Measurements from ENCODE around the gene C4A. TPM values are rescaled to one million over a fixed set of nuclear protein-coding genes. Genes with fewer than 3 reads are reported as not detected.
"Not testable (repeated sequence)": the region's sequence is repeated elsewhere in the genome, so short reads cannot be mapped to it uniquely, and the experiment has no call there.

The C4A gene
- total and polyA plus RNA-seq, 4 donors: 47.5 to 107 (median 62.1) TPM

DNA sequence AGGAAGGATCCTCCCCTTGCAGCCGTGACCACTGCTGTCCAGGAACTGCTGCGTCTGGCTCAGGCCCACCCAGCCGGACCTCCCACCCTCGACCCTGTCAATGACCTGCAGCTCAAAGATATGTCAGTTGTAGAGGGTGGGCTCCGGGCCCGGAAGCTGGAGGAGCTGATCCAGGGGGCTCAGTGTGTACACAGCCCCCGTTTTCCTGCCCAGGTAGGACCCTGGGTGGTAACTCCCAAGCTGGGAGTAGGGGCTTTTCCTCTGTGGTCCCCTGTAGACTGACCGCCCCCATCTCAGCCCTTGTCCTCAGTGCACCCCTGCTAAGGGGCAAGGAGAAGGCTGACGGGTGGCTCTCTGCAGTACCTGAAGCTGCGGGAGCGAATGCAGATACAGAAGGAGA is 13.5 kb upstream of the C4A start:
- WGBS (ENCODE audit: insufficient coverage): 90% methylated on average over 9 of the region's 11 CpGs

DNA sequence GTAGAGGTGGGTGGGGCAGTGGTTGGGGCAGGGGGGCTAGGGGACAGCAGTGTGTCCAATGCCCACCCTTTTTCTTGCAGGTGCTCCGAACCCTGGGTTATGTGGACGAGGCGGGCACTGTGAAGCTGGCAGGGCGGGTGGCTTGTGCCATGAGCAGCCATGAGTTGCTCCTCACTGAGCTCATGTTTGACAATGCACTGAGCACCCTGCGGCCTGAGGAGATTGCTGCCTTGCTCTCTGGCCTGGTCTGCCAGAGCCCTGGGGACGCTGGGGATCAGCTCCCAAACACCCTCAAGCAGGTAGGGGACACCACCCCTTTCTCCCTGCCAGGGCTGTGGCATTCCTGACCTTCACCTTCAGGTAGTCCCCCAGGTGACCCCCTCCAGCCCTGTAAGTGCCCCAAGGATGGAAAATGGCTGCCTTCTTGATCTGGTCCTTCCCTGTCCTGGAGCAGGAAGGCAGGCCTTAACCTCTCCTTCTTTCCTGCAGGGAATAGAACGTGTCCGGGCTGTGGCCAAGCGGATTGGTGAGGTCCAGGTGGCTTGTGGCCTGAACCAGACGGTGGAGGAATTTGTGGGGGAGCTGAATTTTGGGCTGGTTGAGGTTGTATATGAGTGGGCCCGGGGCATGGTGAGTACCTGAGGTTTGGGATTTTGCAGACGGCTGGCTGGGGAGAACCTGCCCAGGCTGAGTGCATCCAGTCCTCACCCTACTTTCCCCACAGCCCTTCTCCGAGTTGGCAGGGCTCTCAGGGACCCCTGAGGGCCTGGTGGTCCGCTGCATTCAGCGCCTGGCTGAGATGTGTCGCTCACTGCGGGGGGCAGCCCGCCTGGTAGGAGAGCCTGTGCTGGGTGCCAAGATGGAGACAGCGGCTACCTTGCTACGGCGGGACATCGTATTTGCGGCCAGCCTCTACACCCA is 12.8 kb upstream of the C4A start:
- H3K27ac ChIP-seq (ENCODE audit: low read depth, low read length): no peak overlapping the region
- no peak for DNase-seq (ENCODE audit: low read depth in 4 of 6, low spot score in 6 of 6)
- no peak overlapping the region for H3K4me3 ChIP-seq (ENCODE audit: low read depth, low read length)
- no peaks in the 10 kb centered on the region for H3K9me3 ChIP-seq (ENCODE audit: control insufficient read depth, insufficient read depth, low read length)
- H3K27me3 ChIP-seq (ENCODE audit: control insufficient read depth, insufficient read depth, low read length): no peaks in the 10 kb centered on the region
- WGBS (ENCODE audit: insufficient coverage): 86% methylated on average over 14 of the region's 23 CpGs
- H3K4me1 ChIP-seq (ENCODE audit: control insufficient read depth, insufficient read depth, low read length): peaks cover 30% of the 10 kb centered on the region
- H3K36me3 ChIP-seq (ENCODE audit: control insufficient read depth, insufficient read depth, low read length): peaks cover 69% of the 10 kb centered on the region

More for the DNA sequence above, 13.5 kb upstream of the C4A start:
- Histone ChIP-seq H3K36me3 (ENCODE audit: control insufficient read depth, insufficient read depth, low read length) (peaks cover 74% of the 10 kb centered on the region), H3K4me3 (ENCODE audit: low read depth, low read length) (no peak overlapping the region), H3K27me3 (ENCODE audit: control insufficient read depth, insufficient read depth, low read length) (no peaks in the 10 kb centered on the region), H3K27ac (ENCODE audit: low read depth, low read length) (no peak overlapping the region), H3K4me1 (ENCODE audit: control insufficient read depth, insufficient read depth, low read length) (peaks cover 30% of the 10 kb centered on the region), H3K9me3 (ENCODE audit: control insufficient read depth, insufficient read depth, low read length) (no peaks in the 10 kb centered on the region)
- DNase-seq (ENCODE audit: low read depth in 4 of 6, low spot score in 6 of 6): no peak

DNA sequence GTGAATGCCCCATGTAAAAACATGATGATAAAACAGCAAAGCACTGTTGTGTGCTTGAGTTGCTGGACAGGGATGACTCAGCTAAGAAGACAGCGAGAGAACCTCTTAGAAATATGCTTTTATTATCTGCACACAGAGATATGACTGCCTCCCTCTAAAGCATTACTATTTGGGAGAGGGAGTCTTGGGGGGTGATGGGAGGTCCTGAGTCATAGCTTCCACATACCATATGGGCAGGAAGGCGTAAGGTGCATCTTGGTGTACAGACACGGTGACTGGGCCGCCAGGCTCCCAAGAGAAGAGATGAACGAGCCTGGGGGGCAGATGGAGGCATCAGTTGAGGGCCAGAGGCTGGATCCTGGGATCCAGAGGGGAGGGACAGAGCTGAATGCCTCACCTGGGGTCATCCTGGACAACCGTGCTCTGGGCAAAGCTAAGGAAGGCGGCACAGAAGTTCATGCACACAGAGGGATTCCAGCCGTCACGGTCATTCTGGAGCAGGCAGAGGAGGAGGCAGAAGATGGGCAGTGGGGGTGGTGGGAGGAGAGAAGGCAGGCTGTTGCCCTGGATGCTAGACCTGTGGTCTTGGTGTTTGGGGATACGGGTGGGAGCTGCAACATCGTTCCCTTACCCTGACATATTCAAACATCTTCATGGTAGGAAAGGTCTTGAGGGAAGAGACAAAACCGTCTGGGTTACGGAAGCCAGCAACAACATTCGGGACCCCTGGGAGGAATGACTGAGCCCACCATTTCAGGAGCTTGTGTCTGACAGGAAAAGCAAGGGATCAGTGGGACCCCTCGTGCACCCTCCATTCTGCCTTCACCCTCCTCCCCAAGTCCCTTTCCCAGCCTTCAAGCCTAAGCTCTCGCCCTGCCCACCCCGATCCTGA is 11.9 kb upstream of the C4A start:
- WGBS (ENCODE audit: insufficient coverage): 87% methylated on average over 10 of the region's 17 CpGs
- no peak for DNase-seq (ENCODE audit: low read depth in 4 of 6, low spot score in 6 of 6)
- no peak overlapping the region for H3K27ac ChIP-seq (ENCODE audit: low read depth, low read length)

DNA sequence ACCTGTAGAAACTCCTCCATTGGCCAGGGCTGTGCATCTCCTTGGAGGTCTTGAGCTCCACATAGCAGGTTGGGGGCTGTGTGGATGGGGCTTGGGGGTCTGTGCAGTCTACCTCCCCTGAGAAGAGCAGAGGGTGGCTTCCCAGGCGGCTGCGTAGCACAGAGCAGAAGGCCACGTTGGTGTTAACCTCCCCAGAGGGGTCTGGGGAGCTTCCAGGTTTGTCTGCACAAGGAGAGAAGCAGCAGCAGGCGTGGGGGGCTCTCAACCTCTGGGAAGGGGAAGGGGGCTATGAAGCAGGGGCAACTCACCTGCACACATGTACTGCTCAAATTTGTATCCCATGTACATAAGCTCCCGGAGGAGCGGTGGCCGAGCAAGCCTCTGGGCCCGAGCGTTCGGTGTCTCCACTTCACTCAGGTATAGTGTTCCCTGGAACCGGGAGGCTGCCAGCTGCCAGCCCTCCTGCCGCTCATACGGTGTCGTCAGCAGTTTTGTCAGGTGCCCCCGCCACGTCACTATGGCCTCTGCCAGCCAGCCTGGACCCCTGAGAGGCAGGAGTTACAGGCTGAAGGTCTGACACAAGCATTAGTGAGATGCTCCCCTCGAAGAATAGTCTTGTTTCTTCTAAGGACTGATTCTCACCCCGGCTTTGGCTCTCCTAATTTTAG is 11.1 kb upstream of the C4A start:
- 86% methylated on average over 14 of the region's 18 CpGs for WGBS (ENCODE audit: insufficient coverage)
- no peak for DNase-seq (ENCODE audit: low read depth in 4 of 6, low spot score in 6 of 6)

More for the DNA sequence above, 11.9 kb upstream of the C4A start:
- Histone ChIP-seq H3K27me3 (ENCODE audit: control insufficient read depth, insufficient read depth, low read length) (no peaks in the 10 kb centered on the region), H3K4me1 (ENCODE audit: control insufficient read depth, insufficient read depth, low read length) (peaks cover 30% of the 10 kb centered on the region), H3K4me3 (ENCODE audit: low read depth, low read length) (no peak overlapping the region), H3K36me3 (ENCODE audit: control insufficient read depth, insufficient read depth, low read length) (peaks cover 65% of the 10 kb centered on the region), H3K9me3 (ENCODE audit: control insufficient read depth, insufficient read depth, low read length) (no peaks in the 10 kb centered on the region)

DNA sequence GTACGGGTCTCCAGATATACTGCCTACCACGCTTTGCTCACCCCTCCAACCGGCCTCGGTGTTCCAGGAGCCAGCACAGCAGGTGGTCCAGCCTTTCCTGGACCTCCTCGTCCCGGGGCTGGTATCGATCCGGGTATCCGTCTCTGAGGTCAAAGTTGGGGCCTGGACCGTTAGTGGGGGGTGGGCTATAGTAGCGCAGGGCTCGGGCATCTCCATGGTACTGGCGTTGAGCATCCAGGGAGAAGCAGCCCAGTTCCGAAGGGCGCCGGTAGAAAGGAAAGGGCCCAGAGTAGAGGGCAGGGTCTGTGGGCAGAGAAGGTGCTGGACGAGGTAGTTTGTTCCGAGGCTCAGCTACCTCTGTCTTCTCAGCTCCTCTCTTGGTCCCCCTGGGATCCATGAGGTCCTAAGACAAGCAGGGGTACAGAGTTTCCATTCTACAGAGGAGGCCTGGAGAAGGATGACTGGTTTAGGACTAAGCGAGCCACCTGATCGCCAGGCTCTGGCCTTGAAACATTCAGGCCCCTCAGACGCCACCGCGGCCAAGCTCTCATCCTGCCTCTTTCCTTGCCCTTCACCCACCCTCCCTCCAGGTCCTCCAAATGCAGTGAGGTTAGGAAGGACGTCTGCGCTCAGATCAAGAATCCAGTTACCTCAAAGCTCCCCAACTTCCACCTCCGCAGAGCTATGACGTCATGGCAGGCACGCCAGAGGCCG is 10.4 kb upstream of the C4A start:
- peak overlapping the region; percentile 99 for H3K27ac ChIP-seq (ENCODE audit: low read depth, low read length)
- H3K4me1 ChIP-seq (ENCODE audit: control insufficient read depth, insufficient read depth, low read length): peaks cover 30% of the 10 kb centered on the region
- peak in 1 of 6 donors; percentile 21 for DNase-seq (ENCODE audit: low read depth in 4 of 6, low spot score in 6 of 6)
- peaks cover 55% of the 10 kb centered on the region for H3K36me3 ChIP-seq (ENCODE audit: control insufficient read depth, insufficient read depth, low read length)
- peak overlapping the region; percentile 99 for H3K4me3 ChIP-seq (ENCODE audit: low read depth, low read length)
- WGBS (ENCODE audit: insufficient coverage): 26% methylated on average over 25 of the region's 29 CpGs
- no peaks in the 10 kb centered on the region for H3K9me3 ChIP-seq (ENCODE audit: control insufficient read depth, insufficient read depth, low read length)
- H3K27me3 ChIP-seq (ENCODE audit: control insufficient read depth, insufficient read depth, low read length): no peaks in the 10 kb centered on the region

More for the DNA sequence above, 11.1 kb upstream of the C4A start:
- peak overlapping the region; percentile 99 for H3K4me3 ChIP-seq (ENCODE audit: low read depth, low read length)
- H3K27me3 ChIP-seq (ENCODE audit: control insufficient read depth, insufficient read depth, low read length): no peaks in the 10 kb centered on the region
- H3K9me3 ChIP-seq (ENCODE audit: control insufficient read depth, insufficient read depth, low read length): no peaks in the 10 kb centered on the region
- H3K36me3 ChIP-seq (ENCODE audit: control insufficient read depth, insufficient read depth, low read length): peaks cover 57% of the 10 kb centered on the region
- peak overlapping the region; percentile 99 for H3K27ac ChIP-seq (ENCODE audit: low read depth, low read length)
- peaks cover 30% of the 10 kb centered on the region for H3K4me1 ChIP-seq (ENCODE audit: control insufficient read depth, insufficient read depth, low read length)

DNA sequence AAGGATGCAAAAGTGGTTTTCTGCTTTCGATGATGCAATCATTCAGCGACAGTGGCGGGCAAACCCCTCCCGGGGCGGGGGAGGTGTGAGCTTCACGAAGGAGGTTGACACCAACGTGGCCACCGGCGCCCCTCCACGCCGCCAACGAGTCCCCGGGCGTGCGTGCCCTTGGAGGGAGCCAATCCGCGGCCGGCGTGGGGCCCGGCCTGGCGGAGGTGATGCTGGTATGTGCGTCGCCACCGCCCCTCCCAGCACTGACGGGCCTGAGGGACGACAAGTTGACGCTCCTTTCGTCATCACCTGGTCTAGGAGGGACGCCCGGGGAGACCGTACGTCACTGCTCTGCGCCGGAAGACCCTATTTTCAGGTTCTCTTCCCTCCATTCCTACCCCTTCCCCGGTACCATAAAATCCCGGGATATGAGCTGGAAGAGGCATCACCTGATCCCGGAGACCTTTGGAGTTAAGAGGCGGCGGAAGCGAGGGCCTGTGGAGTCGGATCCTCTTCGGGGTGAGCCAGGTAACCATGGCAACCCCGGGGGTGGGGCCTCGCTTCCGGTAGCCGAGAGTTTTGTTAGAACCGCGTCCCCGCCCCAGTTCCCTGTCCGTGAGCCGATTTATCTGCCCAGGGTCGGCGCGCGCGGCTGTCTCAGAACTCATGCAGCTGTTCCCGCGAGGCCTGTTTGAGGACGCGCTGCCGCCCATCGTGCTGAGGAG is 9.7 kb upstream of the C4A start, which contains the start of gene DXO:
Gene DXO, minus strand, starts transcription at position 146 of the 716 bp plus-strand sequence. CDS start 463 bp downstream, outside the sequence.
- Histone ChIP-seq H3K4me3 (ENCODE audit: low read depth, low read length) (peak within 1 kb of the TSS; percentile 99), H3K27me3 (ENCODE audit: control insufficient read depth, insufficient read depth, low read length) (no peaks in the 10 kb centered on the region), H3K9me3 (ENCODE audit: control insufficient read depth, insufficient read depth, low read length) (no peaks in the 10 kb centered on the region), H3K36me3 (ENCODE audit: control insufficient read depth, insufficient read depth, low read length) (peaks cover 51% of the 10 kb centered on the region), H3K27ac (ENCODE audit: low read depth, low read length) (peak within 1 kb of the TSS; percentile 99), H3K4me1 (ENCODE audit: control insufficient read depth, insufficient read depth, low read length) (peaks cover 30% of the 10 kb centered on the region)
- 0% methylated on average over 62 of the region's 62 CpGs for WGBS (ENCODE audit: insufficient coverage)
- DNase-seq (ENCODE audit: low read depth in 4 of 6, low spot score in 6 of 6): peak; percentile 93 to 99 (median 98)

DNA sequence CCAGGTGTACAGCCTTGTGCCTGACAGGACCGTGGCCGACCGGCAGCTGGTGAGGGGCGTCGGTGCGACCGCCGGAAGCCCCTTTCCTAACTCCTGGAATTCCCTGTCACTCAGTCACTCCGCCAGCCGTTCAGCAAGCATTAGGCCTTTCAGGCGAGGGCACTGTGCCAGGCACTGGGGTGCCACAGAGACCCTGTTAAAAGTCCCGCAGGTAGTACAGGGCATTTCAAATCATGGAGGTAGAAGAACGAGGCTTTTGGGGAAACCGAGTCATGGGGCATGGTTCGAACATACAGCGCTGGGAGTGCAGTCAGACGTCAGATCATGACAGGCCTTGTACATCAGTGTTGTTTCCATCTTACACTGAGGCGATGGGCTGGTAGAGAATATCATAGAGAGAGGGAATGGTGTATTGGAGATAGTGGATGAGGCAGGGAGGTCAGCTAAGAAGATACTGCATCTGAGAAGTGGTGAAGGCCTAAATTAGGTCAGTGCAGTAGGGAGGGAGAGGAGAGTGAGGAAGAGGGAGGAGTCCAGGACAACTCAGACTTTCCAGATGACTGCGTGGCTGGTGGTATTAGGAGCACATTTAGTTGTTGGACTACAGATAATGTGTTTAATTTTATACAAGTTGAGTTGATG is 9.0 kb upstream of the C4A start:
- H3K4me3 ChIP-seq (ENCODE audit: low read depth, low read length): peak overlapping the region; percentile 99
- H3K27me3 ChIP-seq (ENCODE audit: control insufficient read depth, insufficient read depth, low read length): no peaks in the 10 kb centered on the region
- H3K9me3 ChIP-seq (ENCODE audit: control insufficient read depth, insufficient read depth, low read length): no peaks in the 10 kb centered on the region
- H3K4me1 ChIP-seq (ENCODE audit: control insufficient read depth, insufficient read depth, low read length): peaks cover 30% of the 10 kb centered on the region
- H3K27ac ChIP-seq (ENCODE audit: low read depth, low read length): peak overlapping the region; percentile 99
- 8% methylated on average over 19 of the region's 19 CpGs for WGBS (ENCODE audit: insufficient coverage)
- no peak for DNase-seq (ENCODE audit: low read depth in 4 of 6, low spot score in 6 of 6)
- H3K36me3 ChIP-seq (ENCODE audit: control insufficient read depth, insufficient read depth, low read length): peaks cover 47% of the 10 kb centered on the region

DNA sequence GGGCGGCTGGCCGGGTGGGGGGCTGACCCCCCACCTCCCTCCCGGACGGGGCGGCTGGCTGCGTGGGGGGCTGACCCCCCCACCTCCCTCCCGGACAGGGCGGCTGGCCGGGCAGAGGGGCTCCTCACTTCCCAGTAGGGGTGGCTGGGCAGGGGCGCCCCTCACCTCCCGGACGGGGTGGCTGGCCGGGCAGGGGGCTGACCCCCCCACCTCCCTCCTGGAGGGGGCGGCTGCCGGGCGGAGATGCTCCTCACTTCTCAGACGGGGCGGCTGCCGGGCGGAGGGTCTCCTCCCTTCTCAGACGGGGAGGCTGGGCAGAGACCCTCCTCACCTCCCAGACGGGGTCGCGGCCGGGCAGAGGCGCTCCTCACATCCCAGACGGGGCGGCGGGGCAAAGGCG is 5.8 kb upstream of the C4A start:
- H3K4me3 ChIP-seq (ENCODE audit: low read depth, low read length); H3K27me3 ChIP-seq (ENCODE audit: control insufficient read depth, insufficient read depth, low read length); H3K27ac ChIP-seq (ENCODE audit: low read depth, low read length); H3K9me3 ChIP-seq (ENCODE audit: control insufficient read depth, insufficient read depth, low read length); DNase-seq (ENCODE audit: low read depth in 4 of 6, low spot score in 6 of 6): not testable (repeated sequence)
- Histone ChIP-seq H3K36me3 (ENCODE audit: control insufficient read depth, insufficient read depth, low read length) (peaks cover 30% of the 10 kb centered on the region), H3K4me1 (ENCODE audit: control insufficient read depth, insufficient read depth, low read length) (peaks cover 15% of the 10 kb centered on the region)
- 100% methylated on average over 4 of the region's 30 CpGs for WGBS (ENCODE audit: insufficient coverage)

Data from spinal cord (tissue), 10 donors.